H1 (cell line): ENCODE results near the gene IL19. TPM values are rescaled to one million over a fixed set of nuclear protein-coding genes. Genes with fewer than 3 reads are reported as not detected.

ENCODE experiments used
- CTCF ChIA-PET: fragments of 300-600 bp; sonication (Branson Sonifier 250); formaldehyde crosslinking; loops from one replicate; lab custom pipeline; 2021; ENCODE audit not compliant: partially characterized antibody; lab: Charles Lee
- POLR2A ChIA-PET: fragments of 300-600 bp; sonication (Branson Sonifier 250); formaldehyde crosslinking; loops from one replicate; lab custom pipeline; 2021; ENCODE audit warnings: inconsistent platforms; ENCODE audit not compliant: partially characterized antibody; lab: Charles Lee
- DNase-seq, 2 experiments: peaks; one replicate each; pipeline versions ENCODE4 v3.0.0 to v3.0.0-alpha.2; 2010 to 2022; ENCODE audit warnings: low spot score in 2 of 2, low read depth in 1 of 2, mixed read lengths in 1 of 2
- FAIRE-seq: peaks from 2 replicates; lab custom pipeline; 2011; peaks lifted over from hg19 to GRCh38; lab: Jason Lieb, UNC
- H2AFZ ChIP-seq: 2 replicates; pipeline ENCODE4 v1.8.1; 2012; ENCODE audit warnings: low read length, inconsistent platforms
- H2AK5ac ChIP-seq: 2 replicates; pipeline ENCODE4 v1.6.1; 2013; ENCODE audit warnings: low read depth, low read length
- H2BK120ac ChIP-seq: replicated peaks from 2 replicates; pipeline ENCODE3; 2013; ENCODE audit warnings: low read depth, low read length, inconsistent platforms
- H2BK12ac ChIP-seq: 2 replicates; pipeline ENCODE4 v1.6.1; 2013; ENCODE audit warnings: low read depth, low read length
- H2BK15ac ChIP-seq: 2 replicates; pipeline ENCODE4 v1.6.1; 2013; ENCODE audit warnings: low read length
- H2BK20ac ChIP-seq: 2 replicates; pipeline ENCODE4 v1.6.1; 2013; ENCODE audit warnings: low read length
- H2BK5ac ChIP-seq: 2 replicates; pipeline ENCODE4 v1.6.1; 2013; ENCODE audit warnings: low read depth, low read length
- H3K14ac ChIP-seq: 2 replicates; pipeline ENCODE4 v1.6.1; 2013; ENCODE audit warnings: inconsistent platforms; ENCODE audit not compliant: insufficient read length
- H3K18ac ChIP-seq: 2 replicates; pipeline ENCODE4 v1.6.1; 2013; ENCODE audit warnings: low read length; ENCODE audit errors: extremely low read depth
- H3K23ac ChIP-seq: 2 replicates; pipeline ENCODE4 v1.6.1; 2013; ENCODE audit warnings: inconsistent platforms; ENCODE audit not compliant: insufficient read length
- H3K23me2 ChIP-seq: 2 replicates; pipeline ENCODE4 v1.6.1; 2013; ENCODE audit warnings: low read depth, low read length
- H3K27ac ChIP-seq: 2 replicates; pipeline ENCODE4 v1.6.1; 2011; ENCODE audit warnings: low read depth, low read length, inconsistent platforms
- H3K27me3 ChIP-seq, 4 experiments: replicated peaks in 1 of 4; 1 replicate in 1 of 4; 2 replicates in 3 of 4; pipeline versions ENCODE4 v1.6.1 to v1.8.1; 2011 to 2013; ENCODE audit warnings: low read length in 3 of 4, mild to moderate bottlenecking in 3 of 4, inconsistent platforms in 2 of 4, mixed read lengths in 2 of 4, moderate library complexity in 1 of 4; ENCODE audit not compliant: control insufficient read depth in 3 of 4, insufficient read depth in 3 of 4; ENCODE audit errors: extremely low read depth in 1 of 4
- H3K36me3 ChIP-seq, 4 experiments: 2 replicates each; pipeline versions ENCODE4 v1.6.1 to v1.8.1; 2011 to 2013; ENCODE audit warnings: mild to moderate bottlenecking in 4 of 4, low read length in 3 of 4, moderate library complexity in 2 of 4, control low read depth in 1 of 4, inconsistent platforms in 1 of 4; ENCODE audit not compliant: insufficient read depth in 4 of 4, control insufficient read depth in 2 of 4
- H3K4ac ChIP-seq: replicated peaks from 2 replicates; pipeline ENCODE3; 2013; ENCODE audit warnings: low read length, low read depth, mixed read lengths, inconsistent platforms; ENCODE audit not compliant: insufficient read length
- H3K4me1 ChIP-seq, 4 experiments: replicated peaks in 1 of 4; 1 replicate in 1 of 4; 2 replicates in 3 of 4; pipeline versions ENCODE4 v1.6.1 to v1.8.1; 2011 to 2013; ENCODE audit warnings: low read length in 3 of 4, inconsistent platforms in 2 of 4, mixed read lengths in 1 of 4; ENCODE audit not compliant: insufficient read depth in 4 of 4, control insufficient read depth in 3 of 4
- H3K4me2 ChIP-seq, 2 experiments: 2 replicates each; pipeline versions ENCODE4 v1.6.1 to v1.8.1; 2011 to 2013; ENCODE audit warnings: low read depth in 2 of 2, low read length in 2 of 2, control low read depth in 1 of 2, inconsistent platforms in 1 of 2, mild to moderate bottlenecking in 1 of 2; ENCODE audit not compliant: insufficient read depth in 1 of 2
- H3K4me3 ChIP-seq, 4 experiments: fragments of 200-600, 300-600 bp in 1 of 4; sonication (generic), shearing (Covaris generic), sonication (Bioruptor Twin) in 1 of 4; 2 replicates each; pipeline versions ENCODE4 v1.5.1 to v1.8.1; 2011 to 2016; ENCODE audit warnings: low read length in 4 of 4, low read depth in 3 of 4, control low read depth in 2 of 4, inconsistent platforms in 2 of 4, mild to moderate bottlenecking in 2 of 4, mixed read lengths in 1 of 4, moderate library complexity in 1 of 4; ENCODE audit not compliant: insufficient read depth in 2 of 4; ENCODE audit errors: extremely low read depth in 1 of 4
- H3K56ac ChIP-seq: replicated peaks from 2 replicates; pipeline ENCODE3; 2013; ENCODE audit warnings: low read depth, mild to moderate bottlenecking, mixed read lengths, low read length, inconsistent platforms; ENCODE audit not compliant: insufficient read length
- H3K79me1 ChIP-seq: 2 replicates; pipeline ENCODE4 v1.6.1; 2013; ENCODE audit warnings: low read depth, low read length, control low read depth
- H3K79me2 ChIP-seq, 2 experiments: 2 replicates each; pipeline versions ENCODE4 v1.6.1 to v1.8.1; 2012 to 2013; ENCODE audit warnings: low read length in 2 of 2, mild to moderate bottlenecking in 2 of 2, inconsistent platforms in 1 of 2; ENCODE audit not compliant: insufficient read depth in 2 of 2, control insufficient read depth in 1 of 2
- H3K9ac ChIP-seq, 4 experiments: replicated peaks in 1 of 4; 1 replicate in 1 of 4; 2 replicates in 3 of 4; pipeline versions ENCODE4 v1.6.1 to v1.8.1; 2011 to 2013; ENCODE audit warnings: low read depth in 3 of 4, low read length in 3 of 4, control low read depth in 2 of 4, mild to moderate bottlenecking in 2 of 4, moderate library complexity in 2 of 4, inconsistent platforms in 1 of 4; ENCODE audit errors: extremely low read depth in 1 of 4
- H3K9me3 ChIP-seq, 2 experiments: 2 replicates each; pipeline versions ENCODE4 v1.6.1 to v1.8.1; 2012 to 2013; ENCODE audit warnings: mild to moderate bottlenecking in 2 of 2, moderate library complexity in 2 of 2, control low read depth in 1 of 2, inconsistent platforms in 1 of 2, low read depth in 1 of 2, low read length in 1 of 2, mixed read lengths in 1 of 2; ENCODE audit not compliant: insufficient read depth in 2 of 2
- H4K20me1 ChIP-seq, 2 experiments: replicated peaks in 1 of 2; 2 replicates each; pipeline versions ENCODE3 to v1.8.1; 2011 to 2013; ENCODE audit warnings: inconsistent platforms in 2 of 2, low read length in 2 of 2, mild to moderate bottlenecking in 1 of 2; ENCODE audit not compliant: insufficient read depth in 2 of 2, control insufficient read depth in 1 of 2
- H4K5ac ChIP-seq: 2 replicates; pipeline ENCODE4 v1.6.1; 2013; ENCODE audit warnings: low read length, low read depth, mixed read lengths, inconsistent platforms; ENCODE audit not compliant: insufficient read length
- H4K8ac ChIP-seq: 2 replicates; pipeline ENCODE4 v1.8.0; 2013; ENCODE audit warnings: mild to moderate bottlenecking, moderate library complexity, low read length, inconsistent platforms; ENCODE audit not compliant: insufficient read depth; ENCODE audit errors: extremely low read depth
- H4K91ac ChIP-seq: replicated peaks from 2 replicates; pipeline ENCODE3; 2013; ENCODE audit warnings: low read length, mixed read lengths, inconsistent platforms; ENCODE audit not compliant: insufficient read length
- ATF2 ChIP-seq: IDR thresholded peaks from 2 replicates; pipeline ENCODE4 v1.6.1; 2012; ENCODE audit warnings: low read length, inconsistent platforms
- CBX5 ChIP-seq: fragments of 300-800, 300-1000 bp; sonication (generic); IDR thresholded peaks from 2 replicates; pipeline ENCODE4 v1.7.1; 2016; ENCODE audit warnings: antibody characterized with exemption, low read length, low read depth
- CEBPB ChIP-seq: IDR thresholded peaks from 2 replicates; pipeline ENCODE4 v1.6.1; 2012; ENCODE audit warnings: low read depth, low read length
- CHD2 ChIP-seq: IDR thresholded peaks from 2 replicates; pipeline ENCODE4 v1.6.1; 2012; ENCODE audit warnings: low read length, improper control_type of control experiment
- E2F6 ChIP-seq: IDR thresholded peaks from 2 replicates; pipeline ENCODE4 v1.6.1; 2012; ENCODE audit warnings: inconsistent platforms
- GABPA ChIP-seq: IDR thresholded peaks from 2 replicates; pipeline ENCODE4 v1.6.1; 2011; ENCODE audit warnings: mild to moderate bottlenecking, low read length, moderate library complexity, borderline replicate concordance; ENCODE audit not compliant: insufficient read depth
- HDAC6 ChIP-seq: IDR thresholded peaks from one replicate; pipeline ENCODE4 v1.7.1; 2012; ENCODE audit warnings: low read depth, mild to moderate bottlenecking, inconsistent platforms, low read length, moderate library complexity
- MAFK ChIP-seq: IDR thresholded peaks from 2 replicates; pipeline ENCODE4 v1.6.1; 2012; ENCODE audit warnings: low read depth, mild to moderate bottlenecking, improper control_type of control experiment, low read length
- RBBP5 ChIP-seq: IDR thresholded peaks from 2 replicates; pipeline ENCODE4 v1.7.1; 2012; ENCODE audit warnings: low read depth, mild to moderate bottlenecking, inconsistent platforms, low read length, moderate library complexity, borderline replicate concordance
- SIN3A ChIP-seq, 2 experiments: IDR thresholded peaks in 1 of 2; conservative IDR thresholded peaks in 1 of 2; 2 replicates each; pipeline ENCODE4 v1.6.1; 2011 to 2012; ENCODE audit warnings: low read length in 2 of 2, improper control_type of control experiment in 1 of 2, low read depth in 1 of 2, mild to moderate bottlenecking in 1 of 2
- SIRT6 ChIP-seq: IDR thresholded peaks from one replicate; pipeline ENCODE4 v1.7.1; 2012; ENCODE audit warnings: low read length, inconsistent platforms
- SIX5 ChIP-seq: IDR thresholded peaks from 2 replicates; pipeline ENCODE4 v1.6.1; 2011; ENCODE audit warnings: mild to moderate bottlenecking, low read depth, low read length
- WGBS, 2 experiments: shearing (Covaris generic) in 1 of 2; methylation state at CpG; one replicate each; pipeline versions ENCODE4 v1.1.6 to v1.1.7; 2013 to 2015; ENCODE audit warnings: low lambda C conversion rate in 2 of 2, mixed read lengths in 2 of 2, inconsistent platforms in 1 of 2, low coverage in 1 of 2, missing lambda C conversion rate in 1 of 2; ENCODE audit not compliant: insufficient replicate concordance in 2 of 2, insufficient coverage in 1 of 2, insufficient read length in 1 of 2; ENCODE audit errors: extremely low coverage in 1 of 2, missing lambda C conversion rate in 1 of 2; 5-methylcytosine and 5-hydroxymethylcytosine counted together
- polyA plus RNA-seq, 7 experiments: library from polyadenylated mRNA; depleted of rRNA in 3 of 7; stranded (reverse) in 5 of 7; unstranded in 2 of 7; fragments of >200 nt in 5 of 7; fragments of 200-250 nt in 2 of 7; gene quantifications; 1 replicate in 5 of 7; 2 replicates in 1 of 7; 4 replicates in 1 of 7; pipeline versions ENCODE4 v1.2.1 to v1.2.3, GENCODE V29; 2011 to 2013; ENCODE audit warnings: missing spikeins in 2 of 7, mixed read lengths in 2 of 7
- total RNA-seq: library from RNA; stranded (reverse); fragmentation: NEBNext Ultra II Directional; extraction: Animal tissue kit (Norgen Biotek cat#: 25700); gene quantifications from 2 replicates; pipeline ENCODE4 v1.2.1, GENCODE V29; 2021

IL19 gene
- total and polyA plus RNA-seq, 2 of the 8 experiments (the other 6 are each of a cell fraction or from before 2014, with no cell fraction given) = not detected

GRCh38 chr1:206778031-206778430 lies 7.5 kb downstream of the IL19 start:
- no peak overlapping the region for H2BK120ac ChIP-seq
- H3K4me1 ChIP-seq = no peaks in the 10 kb centered on the region; a peak in 1 of 7 replicates
- no peak overlapping the region for H3K9ac ChIP-seq
- no peaks in the 10 kb centered on the region for H3K36me3 ChIP-seq
- H2BK12ac ChIP-seq = no peak overlapping the region
- H3K4me2 ChIP-seq = no peak overlapping the region
- H3K79me1 ChIP-seq = no peaks in the 10 kb centered on the region
- no peaks in the 10 kb centered on the region for H4K20me1 ChIP-seq
- no peak overlapping the region for H2BK15ac ChIP-seq
- 0 out of 7 replicates have a peak, but pooled peaks cover 0 to 2% (median 0%) of the 10 kb centered on the region in 4 experiments for H3K27me3 ChIP-seq
- H3K79me2 ChIP-seq = no peaks in the 10 kb centered on the region
- no peak overlapping the region for H3K4me3 ChIP-seq
- no peak overlapping the region for H4K91ac ChIP-seq
- no peak overlapping the region for H4K8ac ChIP-seq
- no peak overlapping the region for H3K56ac ChIP-seq
- H3K23me2 ChIP-seq = no peaks in the 10 kb centered on the region; the same call in 1 of the 2 replicates
- no peak for FAIRE-seq
- no peak for DNase-seq
- no peaks in the 10 kb centered on the region for H3K9me3 ChIP-seq
- 77% methylated on average over 7 of the region's 7 CpGs; no CpG with 5 or more reads in 1 of the 2 experiments for WGBS, 2 experiments
- H3K23ac ChIP-seq = no peak overlapping the region
- no peak overlapping the region for H2AK5ac ChIP-seq
- H3K18ac ChIP-seq = no peak overlapping the region
- H3K14ac ChIP-seq = no peak overlapping the region
- ChIA-PET CTCF (interaction anchor here (1.0 to 5.7 kb wide), 5 partner anchors 12 to 138 kb away, joined by 3 to 22 read pairs (median 5); no protein-coding TSS in a partner anchor), POLR2A (no interaction called here)
- no peak overlapping the region for H2BK5ac ChIP-seq
- H3K4ac ChIP-seq = no peak overlapping the region
- no peak overlapping the region for H2AFZ ChIP-seq
- no peak overlapping the region for H4K5ac ChIP-seq
- no peak overlapping the region for H3K27ac ChIP-seq
- H2BK20ac ChIP-seq = no peak overlapping the region
- TF ChIP-seq ATF2 (no peak), CBX5 (no peak), CHD2 (no peak), CEBPB (no peak), HDAC6 (no peak), SIN3A (conservative IDR thresholded peaks at IDR 0.05 in 1 of 2, IDR thresholded peaks at IDR 0.05 in 1 of 2; ENCODE audit: low read depth in 1 of 2, low read length in 2 of 2) (no peak), SIRT6 (no peak), RBBP5 (no peak), SIX5 (no peak), E2F6 (no peak), GABPA (no peak), MAFK (no peak)
